Measurements from ENCODE around the gene KCNAB1. TPM values are rescaled to one million over a fixed set of nuclear protein-coding genes. Genes with fewer than 3 reads are reported as not detected.

The KCNAB1 gene
- total and polyA plus RNA-seq, 10 of the 15 experiments (the other 5 are each of a cell fraction or from before 2014, with no cell fraction given) = 0.11 to 0.69 (median 0.43) TPM; not detected in 6

- no peaks in the 10 kb centered on the region for H3K4me1 ChIP-seq (ENCODE audit: control insufficient read depth, insufficient read depth, low read length)
- H4K20me1 ChIP-seq (ENCODE audit: control insufficient read depth, insufficient read depth) = no peaks in the 10 kb centered on the region
- no peak overlapping the region for H3K4me2 ChIP-seq (ENCODE audit: control insufficient read depth, insufficient read depth)
- H3K36me3 ChIP-seq (ENCODE audit: control insufficient read depth in 2 of 2, insufficient read depth in 2 of 2, low read length in 1 of 2) = no peaks in the 10 kb centered on the region
- no peak for FAIRE-seq
- no peak for DNase-seq (ENCODE audit: low read depth, low spot score)
- no peak overlapping the region for H3K4me3 ChIP-seq
- intact Hi-C loops (cut with micrococcal nuclease; ENCODE audit: unreplicated experiment) = no loop called here
- no peak overlapping the region for H3K9ac ChIP-seq (ENCODE audit: control insufficient read depth, insufficient read depth, low read length)
- ChIA-PET RAD21 (ENCODE audit: unreplicated experiment) (interaction anchor here (0.8 to 0.9 kb wide), 2 partner anchors 9 to 239 kb away, joined by 3 read pairs; no protein-coding TSS in a partner anchor), POLR2A (no interaction called here), SMC1A (ENCODE audit: uncharacterized antibody, unreplicated experiment) (interaction anchor here (0.5 to 1.8 kb wide), 4 partner anchors 8 to 183 kb away, joined by 3 to 4 read pairs (median 3); no protein-coding TSS in a partner anchor), CTCF (interaction anchor here (0.9 to 2.6 kb wide), 5 partner anchors 8 to 306 kb away, joined by 3 to 6 read pairs (median 5); no protein-coding TSS in a partner anchor)
- no TSS peak for BruUV-seq (replicated peaks)
- no peak overlapping the region for H2AFZ ChIP-seq (ENCODE audit: control insufficient read depth, low read depth, low read length)
- H3K79me2 ChIP-seq (ENCODE audit: control insufficient read depth, insufficient read depth, low read length) = no peaks in the 10 kb centered on the region
- no peaks in the 10 kb centered on the region for H3K27me3 ChIP-seq (replicated peaks in 1 of 2; ENCODE audit: control insufficient read depth in 2 of 2, insufficient read depth in 2 of 2, low read length in 1 of 2)
- in situ Hi-C loops (cut with MboI) = no loop called here
- 63% methylated on average over 2 of the region's 2 CpGs for WGBS (ENCODE audit: insufficient coverage, insufficient replicate concordance, low lambda C conversion rate, missing lambda C conversion rate)
- no peaks in the 10 kb centered on the region for H3K9me3 ChIP-seq (replicated peaks; ENCODE audit: control insufficient read depth, insufficient read depth, low read length)
- no peak for ATAC-seq
- H3K27ac ChIP-seq (ENCODE audit: control insufficient read depth, insufficient read depth) = no peak overlapping the region
- no peak for TF ChIP-seq IRF4 (IDR thresholded peaks at IDR 0.05; ENCODE audit: low read depth, low read length)
- no peak for TF ChIP-seq IRF3 (IDR thresholded peaks at IDR 0.05)
- no peak for TF ChIP-seq HSF1 (IDR thresholded peaks at IDR 0.05; ENCODE audit: low read depth, low read length)
- TF ChIP-seq, protein P1, sequence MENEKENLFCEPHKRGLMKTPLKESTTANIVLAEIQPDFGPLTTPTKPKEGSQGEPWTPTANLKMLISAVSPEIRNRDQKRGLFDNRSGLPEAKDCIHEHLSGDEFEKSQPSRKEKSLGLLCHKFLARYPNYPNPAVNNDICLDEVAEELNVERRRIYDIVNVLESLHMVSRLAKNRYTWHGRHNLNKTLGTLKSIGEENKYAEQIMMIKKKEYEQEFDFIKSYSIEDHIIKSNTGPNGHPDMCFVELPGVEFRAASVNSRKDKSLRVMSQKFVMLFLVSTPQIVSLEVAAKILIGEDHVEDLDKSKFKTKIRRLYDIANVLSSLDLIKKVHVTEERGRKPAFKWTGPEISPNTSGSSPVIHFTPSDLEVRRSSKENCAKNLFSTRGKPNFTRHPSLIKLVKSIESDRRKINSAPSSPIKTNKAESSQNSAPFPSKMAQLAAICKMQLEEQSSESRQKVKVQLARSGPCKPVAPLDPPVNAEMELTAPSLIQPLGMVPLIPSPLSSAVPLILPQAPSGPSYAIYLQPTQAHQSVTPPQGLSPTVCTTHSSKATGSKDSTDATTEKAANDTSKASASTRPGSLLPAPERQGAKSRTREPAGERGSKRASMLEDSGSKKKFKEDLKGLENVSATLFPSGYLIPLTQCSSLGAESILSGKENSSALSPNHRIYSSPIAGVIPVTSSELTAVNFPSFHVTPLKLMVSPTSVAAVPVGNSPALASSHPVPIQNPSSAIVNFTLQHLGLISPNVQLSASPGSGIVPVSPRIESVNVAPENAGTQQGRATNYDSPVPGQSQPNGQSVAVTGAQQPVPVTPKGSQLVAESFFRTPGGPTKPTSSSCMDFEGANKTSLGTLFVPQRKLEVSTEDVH (IDR thresholded peaks at IDR 0.05; ENCODE audit: low read depth, partially characterized antibody) = no peak
- no peak for TF ChIP-seq NKRF (conservative IDR thresholded peaks at IDR 0.05)
- no peak for TF ChIP-seq PAX5 (IDR thresholded peaks at IDR 0.05; ENCODE audit: borderline replicate concordance, low read depth, low read length)
- no peak for TF ChIP-seq CTCF (IDR thresholded peaks at IDR 0.05 in 2 of 3, conservative IDR thresholded peaks at IDR 0.05 in 1 of 3; ENCODE audit: control insufficient read depth in 2 of 3, extremely low read depth in 1 of 3, insufficient read depth in 1 of 3, low read depth in 3 of 3, low read length in 3 of 3)
- TF ChIP-seq TARDBP (IDR thresholded peaks at IDR 0.05; ENCODE audit: borderline replicate concordance) = no peak
- TF ChIP-seq, protein P2, sequence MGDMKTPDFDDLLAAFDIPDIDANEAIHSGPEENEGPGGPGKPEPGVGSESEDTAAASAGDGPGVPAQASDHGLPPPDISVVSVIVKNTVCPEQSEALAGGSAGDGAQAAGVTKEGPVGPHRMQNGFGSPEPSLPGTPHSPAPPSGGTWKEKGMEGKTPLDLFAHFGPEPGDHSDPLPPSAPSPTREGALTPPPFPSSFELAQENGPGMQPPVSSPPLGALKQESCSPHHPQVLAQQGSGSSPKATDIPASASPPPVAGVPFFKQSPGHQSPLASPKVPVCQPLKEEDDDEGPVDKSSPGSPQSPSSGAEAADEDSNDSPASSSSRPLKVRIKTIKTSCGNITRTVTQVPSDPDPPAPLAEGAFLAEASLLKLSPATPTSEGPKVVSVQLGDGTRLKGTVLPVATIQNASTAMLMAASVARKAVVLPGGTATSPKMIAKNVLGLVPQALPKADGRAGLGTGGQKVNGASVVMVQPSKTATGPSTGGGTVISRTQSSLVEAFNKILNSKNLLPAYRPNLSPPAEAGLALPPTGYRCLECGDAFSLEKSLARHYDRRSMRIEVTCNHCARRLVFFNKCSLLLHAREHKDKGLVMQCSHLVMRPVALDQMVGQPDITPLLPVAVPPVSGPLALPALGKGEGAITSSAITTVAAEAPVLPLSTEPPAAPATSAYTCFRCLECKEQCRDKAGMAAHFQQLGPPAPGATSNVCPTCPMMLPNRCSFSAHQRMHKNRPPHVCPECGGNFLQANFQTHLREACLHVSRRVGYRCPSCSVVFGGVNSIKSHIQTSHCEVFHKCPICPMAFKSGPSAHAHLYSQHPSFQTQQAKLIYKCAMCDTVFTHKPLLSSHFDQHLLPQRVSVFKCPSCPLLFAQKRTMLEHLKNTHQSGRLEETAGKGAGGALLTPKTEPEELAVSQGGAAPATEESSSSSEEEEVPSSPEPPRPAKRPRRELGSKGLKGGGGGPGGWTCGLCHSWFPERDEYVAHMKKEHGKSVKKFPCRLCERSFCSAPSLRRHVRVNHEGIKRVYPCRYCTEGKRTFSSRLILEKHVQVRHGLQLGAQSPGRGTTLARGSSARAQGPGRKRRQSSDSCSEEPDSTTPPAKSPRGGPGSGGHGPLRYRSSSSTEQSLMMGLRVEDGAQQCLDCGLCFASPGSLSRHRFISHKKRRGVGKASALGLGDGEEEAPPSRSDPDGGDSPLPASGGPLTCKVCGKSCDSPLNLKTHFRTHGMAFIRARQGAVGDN (IDR thresholded peaks at IDR 0.05) = no peak
Measured at GRCh38 chr3:156144060-156144459, 23.7 kb downstream of the KCNAB1 start.
